H9 (cell line): ENCODE results near the gene CHCHD6. TPM values are rescaled to one million over a fixed set of nuclear protein-coding genes. Genes with fewer than 3 reads are reported as not detected.

Experiments used
- DNase-seq: peaks from one replicate; pipeline ENCODE4 v3.0.0-alpha.2; 2017
- H2AFZ ChIP-seq: one replicate; pipeline ENCODE4 v1.6.1; 2013; ENCODE audit warnings: mild to moderate bottlenecking, low read length, control low read depth, moderate library complexity
- H2AK5ac ChIP-seq: 2 replicates; pipeline ENCODE4 v1.6.1; 2013; ENCODE audit warnings: low read length, control low read depth, mixed read lengths; ENCODE audit not compliant: insufficient read length
- H2BK120ac ChIP-seq: one replicate; pipeline ENCODE4 v1.6.1; 2013; ENCODE audit warnings: low read depth, mild to moderate bottlenecking, low read length, control low read depth, inconsistent platforms; ENCODE audit not compliant: poor library complexity, severe bottlenecking
- H2BK12ac ChIP-seq: 2 replicates; pipeline ENCODE4 v1.6.1; 2013; ENCODE audit warnings: low read length, control low read depth, mixed read lengths, low read depth; ENCODE audit not compliant: insufficient read length
- H2BK15ac ChIP-seq: 2 replicates; pipeline ENCODE4 v1.6.1; 2013; ENCODE audit warnings: low read depth, low read length, control low read depth
- H2BK20ac ChIP-seq: one replicate; pipeline ENCODE4 v1.6.1; 2013; ENCODE audit warnings: low read depth, mild to moderate bottlenecking, low read length, control low read depth, inconsistent platforms; ENCODE audit not compliant: poor library complexity, severe bottlenecking
- H2BK5ac ChIP-seq: 2 replicates; pipeline ENCODE4 v1.6.1; 2013; ENCODE audit warnings: low read length, control low read depth, mixed read lengths; ENCODE audit not compliant: insufficient read length
- H3K14ac ChIP-seq: 2 replicates; pipeline ENCODE4 v1.6.1; 2013; ENCODE audit warnings: low read length, control low read depth; ENCODE audit not compliant: insufficient read depth
- H3K18ac ChIP-seq: 2 replicates; pipeline ENCODE4 v1.6.1; 2013; ENCODE audit warnings: low read depth, mild to moderate bottlenecking, mixed read lengths, low read length, control low read depth; ENCODE audit not compliant: insufficient read length
- H3K23ac ChIP-seq: 2 replicates; pipeline ENCODE4 v1.6.1; 2013; ENCODE audit warnings: low read length, control low read depth, mixed read lengths, low read depth; ENCODE audit not compliant: insufficient read length
- H3K23me2 ChIP-seq: 2 replicates; pipeline ENCODE4 v1.6.1; 2013; ENCODE audit warnings: low read depth, mild to moderate bottlenecking, mixed read lengths, low read length, control low read depth; ENCODE audit not compliant: insufficient read length, poor library complexity, severe bottlenecking
- H3K27ac ChIP-seq: 2 replicates; pipeline ENCODE4 v1.5.1; 2013; ENCODE audit warnings: low read length, control low read depth, mixed read lengths, low read depth; ENCODE audit not compliant: insufficient read length
- H3K27me3 ChIP-seq: 2 replicates; pipeline ENCODE4 v1.6.1; 2013; ENCODE audit warnings: low read length, control low read depth, inconsistent platforms; ENCODE audit not compliant: insufficient read depth
- H3K4ac ChIP-seq: 2 replicates; pipeline ENCODE4 v1.6.1; 2013; ENCODE audit warnings: low read depth, mild to moderate bottlenecking, control low read depth, inconsistent platforms, low read length, moderate library complexity
- H3K4me1 ChIP-seq: 2 replicates; pipeline ENCODE4 v1.6.1; 2013; ENCODE audit warnings: low read length, control low read depth, inconsistent platforms; ENCODE audit not compliant: insufficient read depth
- H3K4me2 ChIP-seq: 2 replicates; pipeline ENCODE4 v1.6.1; 2013; ENCODE audit warnings: low read length, control low read depth, mixed read lengths; ENCODE audit not compliant: insufficient read length, insufficient read depth
- H3K56ac ChIP-seq: 2 replicates; pipeline ENCODE4 v1.6.1; 2013; ENCODE audit warnings: low read depth, mild to moderate bottlenecking, mixed read lengths, low read length, control low read depth; ENCODE audit not compliant: insufficient read length
- H3K79me1 ChIP-seq: 2 replicates; pipeline ENCODE4 v1.6.1; 2013; ENCODE audit warnings: low read depth, mild to moderate bottlenecking, moderate library complexity, low read length, control low read depth, inconsistent platforms; ENCODE audit not compliant: insufficient read depth, poor library complexity, severe bottlenecking
- H3K79me2 ChIP-seq: 2 replicates; pipeline ENCODE4 v1.6.1; 2013; ENCODE audit warnings: low read length, control low read depth, inconsistent platforms; ENCODE audit not compliant: insufficient read depth
- H3K9ac ChIP-seq: 2 replicates; pipeline ENCODE4 v1.6.1; 2013; ENCODE audit warnings: low read length, control low read depth, mixed read lengths; ENCODE audit not compliant: insufficient read length; ENCODE audit errors: extremely low read depth
- H3K9me3 ChIP-seq: one replicate; pipeline ENCODE4 v1.6.1; 2013; ENCODE audit warnings: low read depth, low read length, inconsistent platforms; ENCODE audit not compliant: control insufficient read depth
- H3T11ph ChIP-seq: one replicate; pipeline ENCODE4 v1.6.1; 2013; ENCODE audit warnings: mild to moderate bottlenecking, low read length, control low read depth, inconsistent platforms
- H4K20me1 ChIP-seq: one replicate; pipeline ENCODE4 v1.6.1; 2013; ENCODE audit not compliant: control insufficient read depth, insufficient read length, insufficient read depth
- H4K5ac ChIP-seq: 2 replicates; pipeline ENCODE4 v1.6.1; 2013; ENCODE audit warnings: low read depth, mild to moderate bottlenecking, mixed read lengths, low read length, control low read depth; ENCODE audit not compliant: insufficient read length
- H4K8ac ChIP-seq: replicated peaks from 2 replicates; pipeline ENCODE4 v1.6.1; 2013; ENCODE audit warnings: low read length, control low read depth, mixed read lengths, low read depth; ENCODE audit not compliant: insufficient read length
- H4K91ac ChIP-seq: 2 replicates; pipeline ENCODE4 v1.6.1; 2013; ENCODE audit warnings: low read depth, mild to moderate bottlenecking, moderate library complexity, mixed read lengths, low read length, control low read depth; ENCODE audit not compliant: insufficient read length
- H3K27ac Mint-ChIP-seq, 3 experiments: 2 replicates in 2 of 3; 3 replicates in 1 of 3; pipeline ENCODE4 v1.8.0; 2020 to 2021; ENCODE audit warnings: mixed read lengths in 3 of 3, mild to moderate bottlenecking in 1 of 3, moderate library complexity in 1 of 3
- H3K27me3 Mint-ChIP-seq: 2 replicates; pipeline ENCODE4 v1.8.0; 2021; ENCODE audit warnings: low read depth, mild to moderate bottlenecking, moderate library complexity, mixed read lengths
- H3K36me3 Mint-ChIP-seq, 3 experiments: 2 replicates in 2 of 3; 3 replicates in 1 of 3; pipeline ENCODE4 v1.8.0; 2020 to 2021; ENCODE audit warnings: low read depth in 3 of 3, mixed read lengths in 3 of 3; ENCODE audit not compliant: insufficient read depth in 1 of 3
- H3K4me1 Mint-ChIP-seq, 2 experiments: 2 replicates each; pipeline ENCODE4 v1.8.0; 2020; ENCODE audit warnings: mixed read lengths in 2 of 2
- H3K4me3 Mint-ChIP-seq, 2 experiments: 2 replicates in 1 of 2; 3 replicates in 1 of 2; pipeline ENCODE4 v1.8.0; 2020 to 2021; ENCODE audit warnings: mild to moderate bottlenecking in 2 of 2, mixed read lengths in 2 of 2, moderate library complexity in 1 of 2
- H3K9me3 Mint-ChIP-seq, 2 experiments: 2 replicates in 1 of 2; 3 replicates in 1 of 2; pipeline ENCODE4 v1.8.0; 2020; ENCODE audit warnings: mild to moderate bottlenecking in 2 of 2, mixed read lengths in 2 of 2, moderate library complexity in 1 of 2
- CTCF ChIP-seq: fragments of 200-600 bp; sonication (generic); conservative IDR thresholded peaks from 3 replicates; pipeline ENCODE4 v1.8.0; 2021; ENCODE audit warnings: antibody characterized with exemption, mild to moderate bottlenecking
- WGBS: extraction: QIAGEN DNeasy Blood & Tissue Kit; methylation state at CpG from one replicate; pipeline ENCODE4 v1.1.7; 2013; ENCODE audit warnings: missing lambda C conversion rate, low lambda C conversion rate, mixed read lengths; ENCODE audit not compliant: insufficient read length; ENCODE audit errors: extremely low coverage; 5-methylcytosine and 5-hydroxymethylcytosine counted together
- total RNA-seq: library from RNA; stranded (reverse); gene quantifications from 2 replicates; pipeline ENCODE4 v1.2.1, GENCODE V29; 2021

The CHCHD6 gene
- total RNA-seq, 1 experiment from 2014 or later, result 34.2 TPM

- Mint-ChIP-seq H3K9me3 (no peaks in the 10 kb centered on the region), H3K4me1 (peaks cover 11 to 20% of the 10 kb centered on the region in 2 experiments), H3K27me3 (no peaks in the 10 kb centered on the region), H3K4me3 (no peak overlapping the region), H3K36me3 (peaks cover 2 to 23% (median 13%) of the 10 kb centered on the region in 3 experiments; a peak in 6 of 7 replicates), H3K27ac (no peak overlapping the region)
- Histone ChIP-seq H4K5ac (no peak overlapping the region), H2BK20ac (no peak overlapping the region), H3K9ac (no peak overlapping the region), H3K79me2 (no peaks in the 10 kb centered on the region; the same call in 1 of the 2 replicates), H3K14ac (no peak overlapping the region), H4K8ac (no peak overlapping the region), H2AFZ (no peak overlapping the region), H4K20me1 (peaks cover 2% of the 10 kb centered on the region), H3K23ac (no peak overlapping the region), H2BK120ac (no peak overlapping the region), H3K4ac (no peak overlapping the region; the same call in 1 of the 2 replicates), H4K91ac (peak overlapping the region; percentile 62), H3K23me2 (no peaks in the 10 kb centered on the region), H2AK5ac (no peak overlapping the region), H3K27me3 (no peaks in the 10 kb centered on the region), H3K9me3 (no peaks in the 10 kb centered on the region), H3K18ac (no peak overlapping the region), H3K79me1 (no peaks in the 10 kb centered on the region), H2BK5ac (no peak overlapping the region), H3K56ac (no peak overlapping the region), H3T11ph (no peak overlapping the region), H3K27ac (no peak overlapping the region), H2BK12ac (no peak overlapping the region), H2BK15ac (no peak overlapping the region), H3K4me2 (no peak overlapping the region), H3K4me1 (peaks cover 4% of the 10 kb centered on the region; the same call in 1 of the 2 replicates)
- no peak for TF ChIP-seq CTCF
- no peak for DNase-seq
- no CpG with 5 or more reads among the region's 12 CpGs for WGBS
These were observed 299.1 kb downstream of the CHCHD6 start for GRCh38 chr3:127003175-127003555.
